H9 (cell line): ENCODE results near the gene TVP23B. TPM values are rescaled to one million over a fixed set of nuclear protein-coding genes. Genes with fewer than 3 reads are reported as not detected.
A peak's percentile ranks its signal among the peaks of the same experiment; 100 is the strongest.
"Not testable (repeated sequence)": the region's sequence is repeated elsewhere in the genome, so short reads cannot be mapped to it uniquely, and the experiment has no call there.

ENCODE experiments used
- DNase-seq: peaks from one replicate; pipeline ENCODE4 v3.0.0-alpha.2; 2017
- H2AFZ ChIP-seq: one replicate; pipeline ENCODE4 v1.6.1; 2013; ENCODE audit warnings: mild to moderate bottlenecking, low read length, control low read depth, moderate library complexity
- H2AK5ac ChIP-seq: 2 replicates; pipeline ENCODE4 v1.6.1; 2013; ENCODE audit warnings: low read length, control low read depth, mixed read lengths; ENCODE audit not compliant: insufficient read length
- H2BK120ac ChIP-seq: one replicate; pipeline ENCODE4 v1.6.1; 2013; ENCODE audit warnings: low read depth, mild to moderate bottlenecking, low read length, control low read depth, inconsistent platforms; ENCODE audit not compliant: poor library complexity, severe bottlenecking
- H2BK12ac ChIP-seq: 2 replicates; pipeline ENCODE4 v1.6.1; 2013; ENCODE audit warnings: low read length, control low read depth, mixed read lengths, low read depth; ENCODE audit not compliant: insufficient read length
- H2BK15ac ChIP-seq: 2 replicates; pipeline ENCODE4 v1.6.1; 2013; ENCODE audit warnings: low read depth, low read length, control low read depth
- H2BK20ac ChIP-seq: one replicate; pipeline ENCODE4 v1.6.1; 2013; ENCODE audit warnings: low read depth, mild to moderate bottlenecking, low read length, control low read depth, inconsistent platforms; ENCODE audit not compliant: poor library complexity, severe bottlenecking
- H2BK5ac ChIP-seq: 2 replicates; pipeline ENCODE4 v1.6.1; 2013; ENCODE audit warnings: low read length, control low read depth, mixed read lengths; ENCODE audit not compliant: insufficient read length
- H3K14ac ChIP-seq: 2 replicates; pipeline ENCODE4 v1.6.1; 2013; ENCODE audit warnings: low read length, control low read depth; ENCODE audit not compliant: insufficient read depth
- H3K18ac ChIP-seq: 2 replicates; pipeline ENCODE4 v1.6.1; 2013; ENCODE audit warnings: low read depth, mild to moderate bottlenecking, mixed read lengths, low read length, control low read depth; ENCODE audit not compliant: insufficient read length
- H3K23ac ChIP-seq: 2 replicates; pipeline ENCODE4 v1.6.1; 2013; ENCODE audit warnings: low read length, control low read depth, mixed read lengths, low read depth; ENCODE audit not compliant: insufficient read length
- H3K23me2 ChIP-seq: 2 replicates; pipeline ENCODE4 v1.6.1; 2013; ENCODE audit warnings: low read depth, mild to moderate bottlenecking, mixed read lengths, low read length, control low read depth; ENCODE audit not compliant: insufficient read length, poor library complexity, severe bottlenecking
- H3K27ac ChIP-seq: 2 replicates; pipeline ENCODE4 v1.5.1; 2013; ENCODE audit warnings: low read length, control low read depth, mixed read lengths, low read depth; ENCODE audit not compliant: insufficient read length
- H3K27me3 ChIP-seq: 2 replicates; pipeline ENCODE4 v1.6.1; 2013; ENCODE audit warnings: low read length, control low read depth, inconsistent platforms; ENCODE audit not compliant: insufficient read depth
- H3K4ac ChIP-seq: 2 replicates; pipeline ENCODE4 v1.6.1; 2013; ENCODE audit warnings: low read depth, mild to moderate bottlenecking, control low read depth, inconsistent platforms, low read length, moderate library complexity
- H3K4me1 ChIP-seq: 2 replicates; pipeline ENCODE4 v1.6.1; 2013; ENCODE audit warnings: low read length, control low read depth, inconsistent platforms; ENCODE audit not compliant: insufficient read depth
- H3K4me2 ChIP-seq: 2 replicates; pipeline ENCODE4 v1.6.1; 2013; ENCODE audit warnings: low read length, control low read depth, mixed read lengths; ENCODE audit not compliant: insufficient read length, insufficient read depth
- H3K56ac ChIP-seq: 2 replicates; pipeline ENCODE4 v1.6.1; 2013; ENCODE audit warnings: low read depth, mild to moderate bottlenecking, mixed read lengths, low read length, control low read depth; ENCODE audit not compliant: insufficient read length
- H3K79me1 ChIP-seq: 2 replicates; pipeline ENCODE4 v1.6.1; 2013; ENCODE audit warnings: low read depth, mild to moderate bottlenecking, moderate library complexity, low read length, control low read depth, inconsistent platforms; ENCODE audit not compliant: insufficient read depth, poor library complexity, severe bottlenecking
- H3K79me2 ChIP-seq: 2 replicates; pipeline ENCODE4 v1.6.1; 2013; ENCODE audit warnings: low read length, control low read depth, inconsistent platforms; ENCODE audit not compliant: insufficient read depth
- H3K9ac ChIP-seq: 2 replicates; pipeline ENCODE4 v1.6.1; 2013; ENCODE audit warnings: low read length, control low read depth, mixed read lengths; ENCODE audit not compliant: insufficient read length; ENCODE audit errors: extremely low read depth
- H3K9me3 ChIP-seq: one replicate; pipeline ENCODE4 v1.6.1; 2013; ENCODE audit warnings: low read depth, low read length, inconsistent platforms; ENCODE audit not compliant: control insufficient read depth
- H3T11ph ChIP-seq: one replicate; pipeline ENCODE4 v1.6.1; 2013; ENCODE audit warnings: mild to moderate bottlenecking, low read length, control low read depth, inconsistent platforms
- H4K20me1 ChIP-seq: one replicate; pipeline ENCODE4 v1.6.1; 2013; ENCODE audit not compliant: control insufficient read depth, insufficient read length, insufficient read depth
- H4K5ac ChIP-seq: 2 replicates; pipeline ENCODE4 v1.6.1; 2013; ENCODE audit warnings: low read depth, mild to moderate bottlenecking, mixed read lengths, low read length, control low read depth; ENCODE audit not compliant: insufficient read length
- H4K8ac ChIP-seq: replicated peaks from 2 replicates; pipeline ENCODE4 v1.6.1; 2013; ENCODE audit warnings: low read length, control low read depth, mixed read lengths, low read depth; ENCODE audit not compliant: insufficient read length
- H4K91ac ChIP-seq: 2 replicates; pipeline ENCODE4 v1.6.1; 2013; ENCODE audit warnings: low read depth, mild to moderate bottlenecking, moderate library complexity, mixed read lengths, low read length, control low read depth; ENCODE audit not compliant: insufficient read length
- H3K27ac Mint-ChIP-seq, 3 experiments: 2 replicates in 2 of 3; 3 replicates in 1 of 3; pipeline ENCODE4 v1.8.0; 2020 to 2021; ENCODE audit warnings: mixed read lengths in 3 of 3, mild to moderate bottlenecking in 1 of 3, moderate library complexity in 1 of 3
- H3K27me3 Mint-ChIP-seq: 2 replicates; pipeline ENCODE4 v1.8.0; 2021; ENCODE audit warnings: low read depth, mild to moderate bottlenecking, moderate library complexity, mixed read lengths
- H3K36me3 Mint-ChIP-seq, 3 experiments: 2 replicates in 2 of 3; 3 replicates in 1 of 3; pipeline ENCODE4 v1.8.0; 2020 to 2021; ENCODE audit warnings: low read depth in 3 of 3, mixed read lengths in 3 of 3; ENCODE audit not compliant: insufficient read depth in 1 of 3
- H3K4me1 Mint-ChIP-seq, 2 experiments: 2 replicates each; pipeline ENCODE4 v1.8.0; 2020; ENCODE audit warnings: mixed read lengths in 2 of 2
- H3K4me3 Mint-ChIP-seq, 2 experiments: 2 replicates in 1 of 2; 3 replicates in 1 of 2; pipeline ENCODE4 v1.8.0; 2020 to 2021; ENCODE audit warnings: mild to moderate bottlenecking in 2 of 2, mixed read lengths in 2 of 2, moderate library complexity in 1 of 2
- H3K9me3 Mint-ChIP-seq, 2 experiments: 2 replicates in 1 of 2; 3 replicates in 1 of 2; pipeline ENCODE4 v1.8.0; 2020; ENCODE audit warnings: mild to moderate bottlenecking in 2 of 2, mixed read lengths in 2 of 2, moderate library complexity in 1 of 2
- CTCF ChIP-seq: fragments of 200-600 bp; sonication (generic); conservative IDR thresholded peaks from 3 replicates; pipeline ENCODE4 v1.8.0; 2021; ENCODE audit warnings: antibody characterized with exemption, mild to moderate bottlenecking
- WGBS: extraction: QIAGEN DNeasy Blood & Tissue Kit; methylation state at CpG from one replicate; pipeline ENCODE4 v1.1.7; 2013; ENCODE audit warnings: missing lambda C conversion rate, low lambda C conversion rate, mixed read lengths; ENCODE audit not compliant: insufficient read length; ENCODE audit errors: extremely low coverage; 5-methylcytosine and 5-hydroxymethylcytosine counted together
- total RNA-seq: library from RNA; stranded (reverse); gene quantifications from 2 replicates; pipeline ENCODE4 v1.2.1, GENCODE V29; 2021

TVP23B gene
- total RNA-seq, 1 experiment from 2014 or later: 20.5 TPM

- not testable (repeated sequence) for H2BK20ac ChIP-seq, H3K27ac ChIP-seq, H3K23ac ChIP-seq, H4K91ac ChIP-seq, H2AK5ac ChIP-seq, H3K23me2 ChIP-seq, H2BK15ac ChIP-seq, H3K4me1 ChIP-seq, H2BK12ac ChIP-seq, H4K5ac ChIP-seq, H2BK120ac ChIP-seq, H3K36me3 Mint-ChIP-seq, H3K9me3 ChIP-seq, H3K27ac Mint-ChIP-seq, H3T11ph ChIP-seq, H3K9me3 Mint-ChIP-seq, H3K9ac ChIP-seq, H3K4me2 ChIP-seq, H3K79me2 ChIP-seq, H3K79me1 ChIP-seq, H3K27me3 Mint-ChIP-seq, H3K56ac ChIP-seq, H3K4me1 Mint-ChIP-seq, H3K27me3 ChIP-seq, H4K8ac ChIP-seq, H3K4me3 Mint-ChIP-seq, H2AFZ ChIP-seq, H3K18ac ChIP-seq, H3K4ac ChIP-seq, H3K14ac ChIP-seq, H2BK5ac ChIP-seq, H4K20me1 ChIP-seq
- no CpG with 5 or more reads among the region's 9 CpGs for WGBS
- DNase-seq: peak; percentile 48
- peak; percentile 80 for TF ChIP-seq CTCF
These were observed 35.7 kb downstream of the TVP23B start for GRCh38 chr17:18816489-18817371.

- H3K14ac ChIP-seq, H3K4me2 ChIP-seq, H4K91ac ChIP-seq, H3K4me1 ChIP-seq, H3K27ac ChIP-seq, H3K23ac ChIP-seq, H3K27me3 Mint-ChIP-seq, H2BK15ac ChIP-seq, H3K4me1 Mint-ChIP-seq, H4K20me1 ChIP-seq, H2AK5ac ChIP-seq, H3K9me3 ChIP-seq, H3K23me2 ChIP-seq, H3T11ph ChIP-seq, H3K36me3 Mint-ChIP-seq, H2BK20ac ChIP-seq, H3K18ac ChIP-seq, DNase-seq, H3K4ac ChIP-seq, H3K9me3 Mint-ChIP-seq, H4K5ac ChIP-seq, H2BK5ac ChIP-seq, H3K79me1 ChIP-seq, H2AFZ ChIP-seq, H2BK12ac ChIP-seq, H3K79me2 ChIP-seq, H3K4me3 Mint-ChIP-seq, H3K27me3 ChIP-seq, H2BK120ac ChIP-seq, H4K8ac ChIP-seq, H3K27ac Mint-ChIP-seq, H3K9ac ChIP-seq, H3K56ac ChIP-seq: not testable (repeated sequence)
- no CpG with 5 or more reads among the region's 3 CpGs for WGBS
These were observed 40.4 kb downstream of the TVP23B start for GRCh38 chr17:18821430-18821829.
